ENCODE data around the gene TPST2.

TPST2 gene

GRCh38 chr22:26608129-26608528 is 18.2 kb upstream of the TPST2 start:
- Histone ChIP-seq H3K36me3 (ENCODE audit: control insufficient read depth, low read length) (no peaks in the 10 kb centered on the region), H3K4me2 (ENCODE audit: low read length) (no peak overlapping the region), H3K4me1 (ENCODE audit: control insufficient read depth, low read length) (peaks cover 11% of the 10 kb centered on the region), H3K9me3 (ENCODE audit: control insufficient read depth, insufficient read depth, low read length) (no peaks in the 10 kb centered on the region), H4K20me1 (ENCODE audit: control insufficient read depth, insufficient read depth, low read depth, low read length) (no peaks in the 10 kb centered on the region), H3K4me3 (ENCODE audit: low read length) (no peak overlapping the region), H3K27ac (ENCODE audit: low read depth, low read length) (no peak overlapping the region), H3K79me2 (ENCODE audit: control insufficient read depth, low read length) (no peaks in the 10 kb centered on the region), H3K9me2 (replicated peaks; ENCODE audit: control insufficient read depth, low read length) (no peaks in the 10 kb centered on the region), H3F3A (ENCODE audit: control insufficient read depth, insufficient read depth) (no peaks in the 10 kb centered on the region; the same call in 1 of the 2 replicates), H3K27me3 (ENCODE audit: control insufficient read depth, low read length) (peaks cover 16% of the 10 kb centered on the region)
- TF ChIP-seq, protein P1, sequence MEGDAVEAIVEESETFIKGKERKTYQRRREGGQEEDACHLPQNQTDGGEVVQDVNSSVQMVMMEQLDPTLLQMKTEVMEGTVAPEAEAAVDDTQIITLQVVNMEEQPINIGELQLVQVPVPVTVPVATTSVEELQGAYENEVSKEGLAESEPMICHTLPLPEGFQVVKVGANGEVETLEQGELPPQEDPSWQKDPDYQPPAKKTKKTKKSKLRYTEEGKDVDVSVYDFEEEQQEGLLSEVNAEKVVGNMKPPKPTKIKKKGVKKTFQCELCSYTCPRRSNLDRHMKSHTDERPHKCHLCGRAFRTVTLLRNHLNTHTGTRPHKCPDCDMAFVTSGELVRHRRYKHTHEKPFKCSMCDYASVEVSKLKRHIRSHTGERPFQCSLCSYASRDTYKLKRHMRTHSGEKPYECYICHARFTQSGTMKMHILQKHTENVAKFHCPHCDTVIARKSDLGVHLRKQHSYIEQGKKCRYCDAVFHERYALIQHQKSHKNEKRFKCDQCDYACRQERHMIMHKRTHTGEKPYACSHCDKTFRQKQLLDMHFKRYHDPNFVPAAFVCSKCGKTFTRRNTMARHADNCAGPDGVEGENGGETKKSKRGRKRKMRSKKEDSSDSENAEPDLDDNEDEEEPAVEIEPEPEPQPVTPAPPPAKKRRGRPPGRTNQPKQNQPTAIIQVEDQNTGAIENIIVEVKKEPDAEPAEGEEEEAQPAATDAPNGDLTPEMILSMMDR (IDR thresholded peaks at IDR 0.05; ENCODE audit: low read depth, low read length, poor library complexity, severe bottlenecking) = no peak
- no peak for TF ChIP-seq EZH2phosphoT487 (IDR thresholded peaks at IDR 0.05; ENCODE audit: borderline replicate concordance, low read length)

- H3K27me3 ChIP-seq (ENCODE audit: control insufficient read depth, low read length) = 0 out of 2 replicates have a peak, but pooled peaks cover 3% of the 10 kb centered on the region
- no peaks in the 10 kb centered on the region for H3K9me2 ChIP-seq (replicated peaks; ENCODE audit: control insufficient read depth, low read length)
- H3K79me2 ChIP-seq (ENCODE audit: control insufficient read depth, low read length) = no peaks in the 10 kb centered on the region
- no peak overlapping the region for H3K4me3 ChIP-seq (ENCODE audit: low read length)
- no peak for TF ChIP-seq EZH2phosphoT487 (IDR thresholded peaks at IDR 0.05; ENCODE audit: borderline replicate concordance, low read length)
- TF ChIP-seq, protein P1 (IDR thresholded peaks at IDR 0.05; ENCODE audit: low read depth, low read length, poor library complexity, severe bottlenecking) = no peak
- no peaks in the 10 kb centered on the region; the same call in 1 of the 2 replicates for H3F3A ChIP-seq (ENCODE audit: control insufficient read depth, insufficient read depth)
- no peak overlapping the region for H3K4me2 ChIP-seq (ENCODE audit: low read length)
- no peaks in the 10 kb centered on the region for H3K36me3 ChIP-seq (ENCODE audit: control insufficient read depth, low read length)
- H3K4me1 ChIP-seq (ENCODE audit: control insufficient read depth, low read length) = peaks cover 11% of the 10 kb centered on the region
- H3K27ac ChIP-seq (ENCODE audit: low read depth, low read length) = no peak overlapping the region
- no peaks in the 10 kb centered on the region for H3K9me3 ChIP-seq (ENCODE audit: control insufficient read depth, insufficient read depth, low read length)
- H4K20me1 ChIP-seq (ENCODE audit: control insufficient read depth, insufficient read depth, low read depth, low read length) = no peaks in the 10 kb centered on the region
Measured at GRCh38 chr22:26606611-26607010, 16.7 kb upstream of the TPST2 start.

- Histone ChIP-seq H4K20me1 (ENCODE audit: control insufficient read depth, insufficient read depth, low read depth, low read length) (no peaks in the 10 kb centered on the region), H3K27ac (ENCODE audit: low read depth, low read length) (no peak overlapping the region), H3K4me2 (ENCODE audit: low read length) (no peak overlapping the region), H3F3A (ENCODE audit: control insufficient read depth, insufficient read depth) (no peaks in the 10 kb centered on the region; the same call in 1 of the 2 replicates), H3K4me1 (ENCODE audit: control insufficient read depth, low read length) (no peaks in the 10 kb centered on the region), H3K4me3 (ENCODE audit: low read length) (no peak overlapping the region), H3K79me2 (ENCODE audit: control insufficient read depth, low read length) (no peaks in the 10 kb centered on the region), H3K27me3 (ENCODE audit: control insufficient read depth, low read length) (0 out of 2 replicates have a peak, but pooled peaks cover 3% of the 10 kb centered on the region), H3K36me3 (ENCODE audit: control insufficient read depth, low read length) (no peaks in the 10 kb centered on the region), H3K9me2 (replicated peaks; ENCODE audit: control insufficient read depth, low read length) (no peaks in the 10 kb centered on the region), H3K9me3 (ENCODE audit: control insufficient read depth, insufficient read depth, low read length) (no peaks in the 10 kb centered on the region)
- TF ChIP-seq, protein P1 (IDR thresholded peaks at IDR 0.05; ENCODE audit: low read depth, low read length, poor library complexity, severe bottlenecking) = no peak
- TF ChIP-seq EZH2phosphoT487 (IDR thresholded peaks at IDR 0.05; ENCODE audit: borderline replicate concordance, low read length) = no peak
Measured at GRCh38 chr22:26604368-26604767, 14.4 kb upstream of the TPST2 start.
